Hepatocyte (in vitro differentiated cells): ENCODE measurements around the gene FCRL1.

Experiments
- CTCF ChIP-seq: fragments of 200-600 bp; sonication (generic); IDR thresholded peaks from 2 replicates; pipeline ENCODE4 v1.5.1; 2016; ENCODE audit warnings: antibody characterized with exemption, mild to moderate bottlenecking; ENCODE audit not compliant: poor library complexity
- EZH2 ChIP-seq: fragments of 200-600 bp; sonication (generic); IDR thresholded peaks from 2 replicates; pipeline ENCODE4 v1.6.1; 2016; ENCODE audit warnings: antibody characterized with exemption, mild to moderate bottlenecking, borderline replicate concordance
- EZH2phosphoT487 ChIP-seq: fragments of 200-600 bp; sonication (generic); IDR thresholded peaks from one replicate; pipeline ENCODE4 v1.6.1; 2018; ENCODE audit warnings: antibody characterized with exemption, mild to moderate bottlenecking, low read depth, moderate library complexity; ENCODE audit not compliant: unreplicated experiment, severe bottlenecking

- no peak for TF ChIP-seq CTCF
- no peak for TF ChIP-seq EZH2
- TF ChIP-seq EZH2phosphoT487 = no peak
These were observed 38.9 kb downstream of the FCRL1 start for GRCh38 chr1:157781048-157781447.
